Neural crest cell (in vitro differentiated cells): Measurements from ENCODE around the gene LRCH4. TPM values are rescaled to one million over a fixed set of nuclear protein-coding genes. Genes with fewer than 3 reads are reported as not detected.
"Not testable (repeated sequence)": the region's sequence is repeated elsewhere in the genome, so short reads cannot be mapped to it uniquely, and the experiment has no call there.

Experiments
- DNase-seq: peaks from one replicate; pipeline ENCODE4 v3.0.0; 2021; ENCODE audit warnings: low read depth, mixed read lengths, low spot score
- H3K27ac Mint-ChIP-seq: one replicate; pipeline ENCODE4 v1.8.0; 2021; ENCODE audit warnings: mild to moderate bottlenecking, mixed read lengths; ENCODE audit not compliant: unreplicated experiment
- H3K27me3 Mint-ChIP-seq: 2 replicates; pipeline ENCODE4 v1.8.0; 2021; ENCODE audit warnings: low read depth, mild to moderate bottlenecking, mixed read lengths
- H3K36me3 Mint-ChIP-seq: 2 replicates; pipeline ENCODE4 v1.8.0; 2021; ENCODE audit warnings: low read depth, mild to moderate bottlenecking, mixed read lengths
- H3K4me1 Mint-ChIP-seq: 2 replicates; pipeline ENCODE4 v1.8.0; 2021; ENCODE audit warnings: mixed read lengths
- H3K4me3 Mint-ChIP-seq: one replicate; pipeline ENCODE4 v1.8.0; 2021; ENCODE audit warnings: mild to moderate bottlenecking, mixed read lengths
- H3K9me3 Mint-ChIP-seq: 2 replicates; pipeline ENCODE4 v1.8.0; 2021; ENCODE audit warnings: mixed read lengths
- CTCF ChIP-seq: fragments of 200-600 bp; sonication (generic); conservative IDR thresholded peaks from 2 replicates; pipeline ENCODE4 v1.5.0; 2021; ENCODE audit warnings: antibody characterized with exemption, mild to moderate bottlenecking
- total RNA-seq: library from RNA; stranded (reverse); gene quantifications from 2 replicates; pipeline ENCODE4 v1.2.1, GENCODE V29; 2021

LRCH4 gene
- total RNA-seq, 1 donor from 2014 or later, result 44.2 TPM

GRCh38 chr7:100546129-100546925 is 39.6 kb downstream of the LRCH4 start:
- H3K9me3 Mint-ChIP-seq, result no peaks in the 10 kb centered on the region
- DNase-seq, result no peak
- no peaks in the 10 kb centered on the region for H3K27me3 Mint-ChIP-seq
- H3K27ac Mint-ChIP-seq, result peak overlapping the region; percentile 62
- H3K4me3 Mint-ChIP-seq, result no peak overlapping the region
- H3K36me3 Mint-ChIP-seq, result peaks cover 2% of the 10 kb centered on the region
- TF ChIP-seq CTCF, result no peak
- H3K4me1 Mint-ChIP-seq, result peaks cover 33% of the 10 kb centered on the region

GRCh38 chr7:100545360-100546128 is 40.4 kb downstream of the LRCH4 start:
- H3K27ac Mint-ChIP-seq, result peak overlapping the region; percentile 76

GRCh38 chr7:100544967-100545359 is 41.0 kb downstream of the LRCH4 start:
- TF ChIP-seq CTCF, result no peak
- Mint-ChIP-seq H3K4me1 (peaks cover 38% of the 10 kb centered on the region), H3K36me3 (no peaks in the 10 kb centered on the region), H3K4me3 (no peak overlapping the region), H3K27ac (peak overlapping the region; percentile 76), H3K27me3 (no peaks in the 10 kb centered on the region), H3K9me3 (no peaks in the 10 kb centered on the region)
- DNase-seq, result no peak

More at GRCh38 chr7:100545360-100546128, 40.4 kb downstream of the LRCH4 start:
- H3K4me3 Mint-ChIP-seq, result no peak overlapping the region
- no peaks in the 10 kb centered on the region for H3K9me3 Mint-ChIP-seq
- DNase-seq, result no peak
- peaks cover 2% of the 10 kb centered on the region for H3K36me3 Mint-ChIP-seq
- H3K27me3 Mint-ChIP-seq, result no peaks in the 10 kb centered on the region
- peaks cover 37% of the 10 kb centered on the region for H3K4me1 Mint-ChIP-seq
- TF ChIP-seq CTCF, result peak; percentile 16

- Mint-ChIP-seq H3K27ac (no peak overlapping the region), H3K4me1 (peaks cover 42% of the 10 kb centered on the region), H3K4me3 (no peak overlapping the region)
Measured at GRCh38 chr7:100544386-100544785, 41.5 kb downstream of the LRCH4 start.

GRCh38 chr7:100543586-100543985 is 42.3 kb downstream of the LRCH4 start:
- no peaks in the 10 kb centered on the region for H3K36me3 Mint-ChIP-seq
- no peak for TF ChIP-seq CTCF
- no peaks in the 10 kb centered on the region for H3K9me3 Mint-ChIP-seq
- no peaks in the 10 kb centered on the region for H3K27me3 Mint-ChIP-seq
- peaks cover 49% of the 10 kb centered on the region for H3K4me1 Mint-ChIP-seq
- no peak overlapping the region for H3K27ac Mint-ChIP-seq
- no peak for DNase-seq
- H3K4me3 Mint-ChIP-seq, result no peak overlapping the region

More at GRCh38 chr7:100544386-100544785, 41.5 kb downstream of the LRCH4 start:
- no peaks in the 10 kb centered on the region for H3K9me3 Mint-ChIP-seq
- no peaks in the 10 kb centered on the region for H3K27me3 Mint-ChIP-seq
- no peak for TF ChIP-seq CTCF
- DNase-seq, result no peak
- H3K36me3 Mint-ChIP-seq, result no peaks in the 10 kb centered on the region

- H3K27me3 Mint-ChIP-seq, H3K36me3 Mint-ChIP-seq, DNase-seq, H3K27ac Mint-ChIP-seq, H3K9me3 Mint-ChIP-seq: not testable (repeated sequence)
- Mint-ChIP-seq H3K4me3 (peak overlapping the region; percentile 42), H3K4me1 (peaks cover 42% of the 10 kb centered on the region)
Measured at GRCh38 chr7:100541309-100541708, 44.6 kb downstream of the LRCH4 start.
